A673 (cell line): ENCODE measurements around the gene MYRIP. TPM values are rescaled to one million over a fixed set of nuclear protein-coding genes. Genes with fewer than 3 reads are reported as not detected.
"Not testable (repeated sequence)": the region's sequence is repeated elsewhere in the genome, so short reads cannot be mapped to it uniquely, and the experiment has no call there.

Experiments
- BruUV-seq: library from RNA; stranded (reverse); fragments of 400-500 nt; replicated peaks from 2 replicates; lab custom pipeline; 2021; lab: Mats Ljungman, UMichigan
- CTCF ChIA-PET: fragments of 300-600 bp; sonication (Branson Sonifier 250); formaldehyde crosslinking; loops from one replicate; lab custom pipeline; 2022; ENCODE audit warnings: antibody characterized with exemption; lab: Charles Lee
- POLR2A ChIA-PET: fragments of 300-600 bp; sonication (Branson Sonifier 250); formaldehyde crosslinking; loops from one replicate; lab custom pipeline; 2022; ENCODE audit warnings: antibody characterized with exemption; ENCODE audit not compliant: low non-redundant PET; lab: Charles Lee
- DNase-seq: peaks from one replicate; pipeline ENCODE4 v3.0.0-alpha.2; 2015; ENCODE audit warnings: low spot score
- H3K27ac ChIP-seq: fragments of 200-600 bp; sonication (generic); 2 replicates; pipeline ENCODE4 v1.5.1; 2016; ENCODE audit warnings: mixed run types, low read depth, mild to moderate bottlenecking, mixed read lengths, antibody characterized with exemption, low read length; ENCODE audit not compliant: poor library complexity, severe bottlenecking
- H3K27me3 ChIP-seq: fragments of 200-600 bp; sonication (generic); replicated peaks from 2 replicates; pipeline ENCODE4 v1.6.1; 2017; ENCODE audit warnings: mixed run types, low read depth, mild to moderate bottlenecking, mixed read lengths, antibody characterized with exemption, low read length; ENCODE audit not compliant: insufficient read depth, poor library complexity
- H3K36me3 ChIP-seq: fragments of 200-600 bp; sonication (generic); 2 replicates; pipeline ENCODE4 v1.6.1; 2016; ENCODE audit warnings: mixed run types, mild to moderate bottlenecking, mixed read lengths, antibody characterized with exemption, low read length; ENCODE audit not compliant: insufficient read depth, poor library complexity, severe bottlenecking
- H3K4me1 ChIP-seq: fragments of 200-600 bp; sonication (generic); 2 replicates; pipeline ENCODE4 v1.6.1; 2017; ENCODE audit warnings: mixed run types, mild to moderate bottlenecking, mixed read lengths, antibody characterized with exemption, low read length; ENCODE audit not compliant: insufficient read depth, poor library complexity, severe bottlenecking
- H3K4me3 ChIP-seq: fragments of 200-600 bp; sonication (generic); 2 replicates; pipeline ENCODE4 v1.5.1; 2016; ENCODE audit warnings: low read depth, mixed run types, mild to moderate bottlenecking, mixed read lengths, low read length; ENCODE audit not compliant: poor library complexity, severe bottlenecking
- H3K9me3 ChIP-seq: fragments of 200-600 bp; sonication (generic); 2 replicates; pipeline ENCODE4 v1.6.1; 2016; ENCODE audit warnings: mixed run types, low read depth, mild to moderate bottlenecking, mixed read lengths, antibody characterized with exemption, low read length; ENCODE audit not compliant: poor library complexity, severe bottlenecking
- EZH2 ChIP-seq: fragments of 200-600 bp; sonication (generic); IDR thresholded peaks from 2 replicates; pipeline ENCODE4 v1.6.1; 2017; ENCODE audit warnings: borderline replicate concordance, low read depth, mild to moderate bottlenecking, mixed read lengths, antibody characterized with exemption, low read length; ENCODE audit not compliant: poor library complexity, severe bottlenecking
- intact Hi-C: fragments of 100-400 bp; cut with micrococcal nuclease; formaldehyde crosslinking; loops from one replicate; pipeline ENCODE4 v1.10.0; 2022; ENCODE audit not compliant: unreplicated experiment
- total RNA-seq: library from RNA; stranded (reverse); gene quantifications from 2 replicates; pipeline ENCODE4 v1.2.3, GENCODE V29; 2021
- TF ChIP-seq, protein P1 (sequence below): fragments of 300-800, 200-600 bp; sonication (generic); conservative IDR thresholded peaks from 2 replicates; pipeline ENCODE4 v1.5.1; 2017; ENCODE audit warnings: low read depth, mild to moderate bottlenecking, antibody characterized with exemption, low read length, moderate library complexity, mixed read lengths

The MYRIP gene
- total RNA-seq, 1 experiment from 2014 or later = not detected

GRCh38 chr3:40071683-40072238 lies 262.4 kb downstream of the MYRIP start:
- H3K36me3 ChIP-seq = no peaks in the 10 kb centered on the region
- intact Hi-C loops = no loop called here
- H3K9me3 ChIP-seq = no peaks in the 10 kb centered on the region
- DNase-seq = no peak
- POLR2A ChIA-PET = no interaction called here
- no peaks in the 10 kb centered on the region for H3K27me3 ChIP-seq
- BruUV-seq = no TSS peak
- no peak overlapping the region for H3K27ac ChIP-seq
- CTCF ChIA-PET = no interaction called here
- H3K4me1 ChIP-seq = no peaks in the 10 kb centered on the region
- TF ChIP-seq, protein P1, sequence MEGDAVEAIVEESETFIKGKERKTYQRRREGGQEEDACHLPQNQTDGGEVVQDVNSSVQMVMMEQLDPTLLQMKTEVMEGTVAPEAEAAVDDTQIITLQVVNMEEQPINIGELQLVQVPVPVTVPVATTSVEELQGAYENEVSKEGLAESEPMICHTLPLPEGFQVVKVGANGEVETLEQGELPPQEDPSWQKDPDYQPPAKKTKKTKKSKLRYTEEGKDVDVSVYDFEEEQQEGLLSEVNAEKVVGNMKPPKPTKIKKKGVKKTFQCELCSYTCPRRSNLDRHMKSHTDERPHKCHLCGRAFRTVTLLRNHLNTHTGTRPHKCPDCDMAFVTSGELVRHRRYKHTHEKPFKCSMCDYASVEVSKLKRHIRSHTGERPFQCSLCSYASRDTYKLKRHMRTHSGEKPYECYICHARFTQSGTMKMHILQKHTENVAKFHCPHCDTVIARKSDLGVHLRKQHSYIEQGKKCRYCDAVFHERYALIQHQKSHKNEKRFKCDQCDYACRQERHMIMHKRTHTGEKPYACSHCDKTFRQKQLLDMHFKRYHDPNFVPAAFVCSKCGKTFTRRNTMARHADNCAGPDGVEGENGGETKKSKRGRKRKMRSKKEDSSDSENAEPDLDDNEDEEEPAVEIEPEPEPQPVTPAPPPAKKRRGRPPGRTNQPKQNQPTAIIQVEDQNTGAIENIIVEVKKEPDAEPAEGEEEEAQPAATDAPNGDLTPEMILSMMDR = no peak
- no peak for TF ChIP-seq EZH2
- H3K4me3 ChIP-seq = no peak overlapping the region

GRCh38 chr3:40073310-40074007 lies 264.1 kb downstream of the MYRIP start:
- no peaks in the 10 kb centered on the region for H3K36me3 ChIP-seq
- no peaks in the 10 kb centered on the region for H3K9me3 ChIP-seq
- H3K4me3 ChIP-seq = no peak overlapping the region
- no peak for TF ChIP-seq EZH2
- TF ChIP-seq, protein P1 = no peak
- intact Hi-C loops = no loop called here
- H3K27ac ChIP-seq = no peak overlapping the region
- H3K4me1 ChIP-seq = no peaks in the 10 kb centered on the region
- no TSS peak for BruUV-seq
- POLR2A ChIA-PET = no interaction called here
- no peaks in the 10 kb centered on the region for H3K27me3 ChIP-seq
- CTCF ChIA-PET = no interaction called here
- no peak for DNase-seq

DNA sequence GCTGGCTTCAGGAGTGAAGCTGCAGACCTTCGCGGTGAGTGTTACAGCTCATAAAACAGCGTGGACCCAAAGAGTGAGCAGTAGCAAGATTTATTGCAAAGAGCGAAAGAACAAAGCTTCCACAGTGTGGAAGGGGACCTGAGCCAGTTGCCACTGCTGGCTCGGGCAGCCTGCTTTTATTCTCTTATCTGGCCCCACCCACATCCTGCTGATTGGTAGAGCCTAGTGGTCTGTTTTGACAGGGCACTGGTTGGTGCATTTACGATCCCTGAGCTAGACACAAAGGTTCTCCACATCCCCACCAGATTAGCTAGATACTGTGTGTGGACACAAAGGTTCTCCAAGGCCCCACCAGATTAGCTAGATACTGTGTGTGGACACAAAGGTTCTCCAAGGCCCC lies 267.7 kb downstream of the MYRIP start:
- BruUV-seq, H3K36me3 ChIP-seq, DNase-seq, H3K4me1 ChIP-seq, H3K4me3 ChIP-seq, intact Hi-C loops, H3K27ac ChIP-seq, H3K27me3 ChIP-seq, H3K9me3 ChIP-seq, CTCF ChIA-PET, POLR2A ChIA-PET: not testable (repeated sequence)

- DNase-seq, H3K27ac ChIP-seq, H3K27me3 ChIP-seq, intact Hi-C loops, CTCF ChIA-PET, H3K4me3 ChIP-seq, BruUV-seq, H3K4me1 ChIP-seq, H3K36me3 ChIP-seq, POLR2A ChIA-PET, H3K9me3 ChIP-seq: not testable (repeated sequence)
Measured at GRCh38 chr3:40077828-40078492, 268.6 kb downstream of the MYRIP start.
